NT2/D1 (cell line): ENCODE measurements around the gene BTG2.

Experiments used
- SUZ12 ChIP-seq: IDR thresholded peaks from 2 replicates; pipeline ENCODE4 v1.6.1; 2011; ENCODE audit not compliant: insufficient read length, insufficient read depth; ENCODE audit errors: extremely low read depth
- YY1 ChIP-seq: IDR thresholded peaks from 2 replicates; pipeline ENCODE4 v1.6.1; 2011; ENCODE audit not compliant: insufficient read length, insufficient read depth

DNA sequence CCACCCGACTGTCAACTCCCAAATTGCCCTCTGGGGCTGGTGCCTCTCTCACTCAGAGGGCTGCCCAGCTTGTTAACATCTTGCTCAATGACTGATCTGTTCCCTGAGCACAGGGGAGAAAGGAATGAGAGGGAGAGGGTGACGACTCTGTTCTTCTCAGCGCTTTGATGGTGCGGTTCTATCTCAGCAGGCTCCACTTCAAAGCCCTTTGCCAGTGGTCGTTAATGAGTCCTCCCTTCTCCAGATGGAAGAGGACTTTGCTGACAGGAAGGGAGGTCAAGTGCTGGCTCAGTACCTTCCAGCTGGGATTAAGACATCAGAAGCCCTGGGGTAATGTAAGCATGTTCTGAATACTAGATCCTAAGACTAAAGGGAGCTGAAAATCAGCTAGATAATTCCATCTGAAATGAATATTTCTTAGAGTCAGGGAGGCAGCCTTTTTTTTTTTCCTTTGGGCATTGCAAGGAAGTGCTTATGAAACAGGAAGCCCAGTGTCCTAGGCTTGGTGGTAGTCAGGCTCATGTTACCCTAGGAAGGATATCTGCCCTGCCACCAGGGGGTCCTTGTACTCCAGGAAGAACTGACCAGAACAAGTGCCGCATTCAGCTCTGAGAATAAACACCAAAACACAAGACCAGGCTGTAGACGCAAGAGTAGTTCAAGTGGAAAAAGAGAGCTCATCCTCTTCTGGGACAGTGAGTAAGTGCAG lies 40.9 kb downstream of the BTG2 start:
- TF ChIP-seq SUZ12 (no peak), YY1 (no peak)
